ENCODE data around the gene GLB1L2.

GLB1L2 gene

GRCh38 chr11:134389464-134390180 is 57.8 kb downstream of the GLB1L2 start:
- DNase-seq = no peak

GRCh38 chr11:134390706-134391569 is 59.1 kb downstream of the GLB1L2 start:
- no peak for DNase-seq

- no peak for DNase-seq
Observed at GRCh38 chr11:134391656-134392055, 59.9 kb downstream of the GLB1L2 start.

GRCh38 chr11:134392953-134393615 is 61.3 kb downstream of the GLB1L2 start:
- no peak for DNase-seq

GRCh38 chr11:134393638-134394037 is 61.9 kb downstream of the GLB1L2 start:
- no peak for DNase-seq

GRCh38 chr11:134394311-134394710 is 62.5 kb downstream of the GLB1L2 start:
- DNase-seq = no peak

GRCh38 chr11:134395002-134395401 is 63.2 kb downstream of the GLB1L2 start:
- DNase-seq = no peak

GRCh38 chr11:134397304-134398078 is 65.7 kb downstream of the GLB1L2 start:
- DNase-seq = no peak

GRCh38 chr11:134398079-134398444 is 66.3 kb downstream of the GLB1L2 start:
- no peak for DNase-seq

- no peak for DNase-seq
Observed at GRCh38 chr11:134398644-134399292, 67.0 kb downstream of the GLB1L2 start.

GRCh38 chr11:134399293-134399654 is 67.5 kb downstream of the GLB1L2 start:
- DNase-seq = no peak

GRCh38 chr11:134399996-134400395 is 68.2 kb downstream of the GLB1L2 start:
- DNase-seq = no peak

- no peak for DNase-seq
Observed at GRCh38 chr11:134401825-134402809, 70.3 kb downstream of the GLB1L2 start.

- no peak for DNase-seq
Observed at GRCh38 chr11:134402910-134403309, 71.1 kb downstream of the GLB1L2 start.

- no peak for DNase-seq
Observed at GRCh38 chr11:134404575-134405341, 73.0 kb downstream of the GLB1L2 start.

- DNase-seq = no peak
Observed at GRCh38 chr11:134405436-134405835, 73.6 kb downstream of the GLB1L2 start.

GRCh38 chr11:134405841-134406240 is 74.1 kb downstream of the GLB1L2 start:
- no peak for DNase-seq

GRCh38 chr11:134406264-134407185 is 74.7 kb downstream of the GLB1L2 start:
- no peak for DNase-seq

- no peak for DNase-seq
Observed at GRCh38 chr11:134407321-134407828, 75.6 kb downstream of the GLB1L2 start.

All from T-helper 9 cell (primary cell).